GM12878 (cell line): ENCODE results near the gene DAB2IP.

Experiments
- ASH2L ChIP-seq: fragments of 300-600, 200-600 bp; sonication (generic); IDR thresholded peaks from 2 replicates; pipeline ENCODE4 v1.6.1; 2017; ENCODE audit warnings: low read depth, mild to moderate bottlenecking, borderline replicate concordance
- CHD2 ChIP-seq: IDR thresholded peaks from 2 replicates; pipeline ENCODE4 v1.6.1; 2011; ENCODE audit warnings: low read depth, low read length, improper control_type of control experiment, borderline replicate concordance
- EP300 ChIP-seq, 2 experiments: fragments of 150-350 bp in 1 of 2; IDR thresholded peaks; 2 replicates each; pipeline ENCODE4 v1.6.1; 2011 to 2012; ENCODE audit warnings: low read depth in 2 of 2, low read length in 2 of 2, borderline replicate concordance in 1 of 2, improper control_type of control experiment in 1 of 2, inconsistent platforms in 1 of 2; ENCODE audit not compliant: control insufficient read depth in 1 of 2
- FOS ChIP-seq: IDR thresholded peaks from 3 replicates; pipeline ENCODE4 v1.6.1; 2011; ENCODE audit warnings: borderline replicate concordance; ENCODE audit not compliant: insufficient read length; ENCODE audit errors: extremely low read depth
- HDAC6 ChIP-seq: fragments of 200-600 bp; sonication (generic); IDR thresholded peaks from one replicate; pipeline ENCODE4 v1.8.0; 2017; ENCODE audit warnings: antibody characterized with exemption; ENCODE audit not compliant: unreplicated experiment
- MTA2 ChIP-seq: fragments of 450-650 bp; IDR thresholded peaks from 2 replicates; pipeline ENCODE4 v1.6.1; 2016; ENCODE audit warnings: low read depth, mild to moderate bottlenecking, moderate library complexity
- POLR2A ChIP-seq: IDR thresholded peaks from 2 replicates; pipeline ENCODE4 v1.6.1; 2011; ENCODE audit warnings: low read depth, mild to moderate bottlenecking, low read length
- POLR2AphosphoS5 ChIP-seq: IDR thresholded peaks from 2 replicates; pipeline ENCODE4 v1.6.1; 2011; ENCODE audit warnings: mild to moderate bottlenecking, low read length, inconsistent platforms
- SIN3A ChIP-seq: IDR thresholded peaks from 2 replicates; pipeline ENCODE4 v1.6.1; 2012; ENCODE audit warnings: low read depth, low read length, improper control_type of control experiment
- SUPT20H ChIP-seq: IDR thresholded peaks from 2 replicates; pipeline ENCODE4 v1.6.1; 2011; ENCODE audit warnings: low read depth, mild to moderate bottlenecking, low read length, moderate library complexity, borderline replicate concordance; ENCODE audit not compliant: control insufficient read depth
- ZBTB11 ChIP-seq: fragments of 450-650 bp; formaldehyde crosslinking; IDR thresholded peaks from 2 replicates; pipeline ENCODE4 v1.5.0; 2022; ENCODE audit warnings: mild to moderate bottlenecking, missing genetic modification characterization
- ZSCAN29 ChIP-seq: fragments of 450-650 bp; IDR thresholded peaks from 2 replicates; pipeline ENCODE4 v1.6.1; 2017; ENCODE audit warnings: mild to moderate bottlenecking, moderate library complexity
- TF ChIP-seq, protein P1 (sequence below): fragments of 450-650 bp; formaldehyde crosslinking; IDR thresholded peaks from 2 replicates; pipeline ENCODE4 v1.4.0; 2020; ENCODE audit warnings: mild to moderate bottlenecking, moderate library complexity

GRCh38 chr9:121635300-121635876 lies 16.0 kb upstream of the DAB2IP start:
- TF ChIP-seq ZBTB11 (CRISPR knock-in tag) (no peak), CHD2 (no peak), ASH2L (no peak), MTA2 (no peak), POLR2A (no peak), HDAC6 (no peak), SIN3A (no peak), SUPT20H (no peak), POLR2AphosphoS5 (no peak), FOS (no peak), ZSCAN29 (no peak), EP300 (IDR thresholded peaks at IDR 0.05; ENCODE audit: borderline replicate concordance in 1 of 2, control insufficient read depth in 1 of 2, low read depth in 2 of 2, low read length in 2 of 2) (no peak)
- TF ChIP-seq, protein P1, sequence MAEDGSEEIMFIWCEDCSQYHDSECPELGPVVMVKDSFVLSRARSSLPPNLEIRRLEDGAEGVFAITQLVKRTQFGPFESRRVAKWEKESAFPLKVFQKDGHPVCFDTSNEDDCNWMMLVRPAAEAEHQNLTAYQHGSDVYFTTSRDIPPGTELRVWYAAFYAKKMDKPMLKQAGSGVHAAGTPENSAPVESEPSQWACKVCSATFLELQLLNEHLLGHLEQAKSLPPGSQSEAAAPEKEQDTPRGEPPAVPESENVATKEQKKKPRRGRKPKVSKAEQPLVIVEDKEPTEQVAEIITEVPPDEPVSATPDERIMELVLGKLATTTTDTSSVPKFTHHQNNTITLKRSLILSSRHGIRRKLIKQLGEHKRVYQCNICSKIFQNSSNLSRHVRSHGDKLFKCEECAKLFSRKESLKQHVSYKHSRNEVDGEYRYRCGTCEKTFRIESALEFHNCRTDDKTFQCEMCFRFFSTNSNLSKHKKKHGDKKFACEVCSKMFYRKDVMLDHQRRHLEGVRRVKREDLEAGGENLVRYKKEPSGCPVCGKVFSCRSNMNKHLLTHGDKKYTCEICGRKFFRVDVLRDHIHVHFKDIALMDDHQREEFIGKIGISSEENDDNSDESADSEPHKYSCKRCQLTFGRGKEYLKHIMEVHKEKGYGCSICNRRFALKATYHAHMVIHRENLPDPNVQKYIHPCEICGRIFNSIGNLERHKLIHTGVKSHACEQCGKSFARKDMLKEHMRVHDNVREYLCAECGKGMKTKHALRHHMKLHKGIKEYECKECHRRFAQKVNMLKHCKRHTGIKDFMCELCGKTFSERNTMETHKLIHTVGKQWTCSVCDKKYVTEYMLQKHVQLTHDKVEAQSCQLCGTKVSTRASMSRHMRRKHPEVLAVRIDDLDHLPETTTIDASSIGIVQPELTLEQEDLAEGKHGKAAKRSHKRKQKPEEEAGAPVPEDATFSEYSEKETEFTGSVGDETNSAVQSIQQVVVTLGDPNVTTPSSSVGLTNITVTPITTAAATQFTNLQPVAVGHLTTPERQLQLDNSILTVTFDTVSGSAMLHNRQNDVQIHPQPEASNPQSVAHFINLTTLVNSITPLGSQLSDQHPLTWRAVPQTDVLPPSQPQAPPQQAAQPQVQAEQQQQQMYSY (CRISPR knock-in tag), result no peak
